B cell (primary cell): ENCODE measurements around the gene ERCC8.

Experiments used
- CTCF ChIP-seq: fragments of 200-600 bp; IDR thresholded peaks from one replicate; pipeline ENCODE4 v1.8.0; 2022; ENCODE audit warnings: antibody characterized with exemption, mild to moderate bottlenecking
- EZH2 ChIP-seq: IDR thresholded peaks from 2 replicates; pipeline ENCODE4 v1.6.1; 2012; ENCODE audit warnings: borderline replicate concordance, low read depth, mild to moderate bottlenecking, moderate library complexity, low read length; ENCODE audit not compliant: insufficient read depth, poor library complexity, severe bottlenecking

GRCh38 chr5:60852317-60852716 lies 92.6 kb downstream of the ERCC8 start:
- no peak for TF ChIP-seq CTCF
- TF ChIP-seq EZH2, result no peak
